T-helper 22 cell (primary cell): ENCODE data around the gene RAPGEFL1.
"Not testable (repeated sequence)": the region's sequence is repeated elsewhere in the genome, so short reads cannot be mapped to it uniquely, and the experiment has no call there.

Source experiments
- DNase-seq: peaks from one replicate; pipeline ENCODE4 v3.0.0-alpha.2; 2020; ENCODE audit warnings: low read depth

Gene RAPGEFL1

GRCh38 chr17:40174514-40174913, 2.8 kb upstream of the RAPGEFL1 start:
- no peak for DNase-seq

DNA sequence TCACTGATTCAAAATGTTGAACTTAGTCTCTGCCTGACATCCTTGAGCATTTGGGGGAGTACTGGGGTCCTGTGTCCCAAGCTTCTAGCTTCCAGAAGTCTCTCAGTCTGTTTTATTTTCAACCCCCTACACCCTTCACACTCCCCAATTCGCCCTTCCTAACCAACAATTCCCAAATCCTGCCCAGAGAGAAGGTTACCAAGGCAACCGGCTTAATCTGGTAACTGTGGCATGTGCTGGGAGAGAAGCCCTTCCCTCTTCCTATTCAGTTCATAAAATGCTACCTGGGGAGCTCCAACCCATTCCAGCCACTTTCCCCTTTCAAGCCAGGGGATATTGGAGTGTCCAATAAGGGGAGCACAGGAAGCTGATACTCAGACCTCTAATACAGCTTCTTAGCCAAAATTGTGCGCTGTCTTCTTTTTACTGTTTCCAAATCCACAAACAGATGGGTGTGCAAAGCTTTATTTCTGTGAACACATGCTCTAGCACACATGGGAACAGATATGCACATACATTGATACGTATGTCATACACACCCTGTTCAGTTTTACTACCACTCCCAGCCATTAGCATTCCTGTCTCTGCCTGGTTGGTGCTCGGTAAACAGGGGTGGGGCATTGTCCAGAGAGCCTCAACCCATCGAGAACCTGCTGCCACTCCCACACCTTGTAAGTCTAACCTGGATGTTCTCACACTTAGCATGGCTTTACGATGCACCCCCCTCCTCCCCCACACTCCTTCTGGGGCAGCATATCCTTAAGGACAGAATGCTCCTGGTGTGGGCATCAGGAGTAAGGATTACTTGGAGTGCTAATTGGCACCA, 1.1 kb upstream of the RAPGEFL1 start:
- no peak for DNase-seq

- DNase-seq = no peak
Measured at GRCh38 chr17:40176754-40177110, 538 bp upstream of the RAPGEFL1 start.

DNA sequence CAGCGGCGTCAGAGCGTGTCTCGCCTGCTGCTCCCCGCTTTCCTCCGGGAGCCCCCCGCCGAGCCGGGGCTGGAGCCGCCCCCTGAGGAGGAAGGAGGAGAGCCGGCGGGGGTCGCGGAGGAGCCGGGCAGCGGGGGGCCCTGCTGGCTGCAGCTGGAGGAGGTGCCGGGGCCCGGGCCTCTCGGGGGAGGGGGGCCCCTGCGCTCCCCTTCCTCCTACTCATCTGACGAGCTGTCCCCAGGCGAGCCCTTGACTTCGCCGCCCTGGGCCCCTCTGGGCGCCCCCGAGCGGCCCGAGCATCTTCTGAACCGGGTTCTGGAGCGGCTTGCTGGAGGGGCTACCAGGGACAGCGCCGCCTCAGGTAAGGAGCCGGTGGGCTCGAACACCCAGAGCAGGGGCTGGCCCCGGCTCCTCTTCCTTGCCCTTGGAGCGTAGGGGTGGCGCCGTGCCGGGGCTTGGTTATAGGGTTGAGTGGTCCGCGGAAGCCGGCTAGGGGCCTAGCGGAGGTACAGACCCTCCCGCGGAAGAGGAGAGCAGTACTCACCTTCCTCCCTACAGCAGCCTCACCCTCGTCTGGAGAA, 841 bp downstream of the RAPGEFL1 start:
- no peak for DNase-seq

DNA sequence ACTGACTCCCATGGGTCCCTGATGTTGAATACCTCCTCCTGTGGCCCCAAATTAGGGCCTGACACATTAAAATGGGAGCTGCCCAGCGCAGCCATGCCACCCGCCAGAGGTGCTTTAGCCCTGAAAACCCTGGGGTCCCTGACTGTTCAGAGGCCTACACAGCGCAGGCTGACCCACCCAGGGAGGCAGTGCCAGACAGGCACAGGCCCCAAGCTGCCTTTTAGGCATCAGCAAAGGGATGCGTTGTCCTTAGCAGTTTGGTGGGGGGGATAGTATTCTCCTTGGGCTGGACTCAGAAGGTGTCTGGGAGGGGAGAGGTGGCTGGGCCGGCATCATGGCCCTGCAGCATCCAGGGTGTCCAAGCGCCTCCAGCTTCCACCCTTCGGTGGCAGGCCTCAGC, 1.4 kb downstream of the RAPGEFL1 start:
- DNase-seq = no peak

DNA sequence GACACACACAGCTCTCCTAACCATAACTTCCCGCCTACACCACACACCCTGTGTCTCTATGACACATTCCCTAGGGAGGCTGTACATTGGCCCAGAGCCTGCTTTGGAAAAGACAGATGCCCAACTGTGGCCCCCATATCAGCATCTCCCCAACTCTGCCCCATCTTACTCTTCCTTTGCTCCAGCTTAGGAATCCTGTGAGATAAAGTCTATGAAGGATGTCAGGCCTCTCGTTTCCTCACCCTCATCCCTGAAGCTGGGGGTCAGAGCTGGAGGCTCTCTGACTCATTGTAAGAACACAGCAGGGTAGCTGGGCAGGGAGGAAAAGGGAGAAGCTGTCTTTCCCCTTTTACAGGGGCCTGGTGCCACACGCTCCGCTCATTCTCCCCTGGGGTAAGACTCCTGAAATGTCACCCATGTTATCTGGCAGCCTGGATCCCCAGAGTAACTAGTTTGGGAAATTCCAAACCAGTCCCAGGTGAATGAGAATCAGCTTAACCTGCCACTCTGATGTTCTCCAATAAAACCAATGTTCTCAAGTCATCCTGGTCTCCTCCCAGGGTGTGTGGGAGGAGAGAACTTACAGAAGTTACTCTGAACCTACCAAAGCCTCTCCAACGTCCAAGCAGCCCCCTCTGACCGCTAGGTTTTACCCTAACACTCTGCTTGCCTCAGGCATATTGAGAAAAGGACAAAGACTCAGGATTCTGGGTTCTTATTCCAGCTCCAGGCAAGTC, 2.8 kb downstream of the RAPGEFL1 start:
- DNase-seq = no peak

- DNase-seq = no peak
Measured at GRCh38 chr17:40180694-40181093, 3.4 kb downstream of the RAPGEFL1 start.

DNA sequence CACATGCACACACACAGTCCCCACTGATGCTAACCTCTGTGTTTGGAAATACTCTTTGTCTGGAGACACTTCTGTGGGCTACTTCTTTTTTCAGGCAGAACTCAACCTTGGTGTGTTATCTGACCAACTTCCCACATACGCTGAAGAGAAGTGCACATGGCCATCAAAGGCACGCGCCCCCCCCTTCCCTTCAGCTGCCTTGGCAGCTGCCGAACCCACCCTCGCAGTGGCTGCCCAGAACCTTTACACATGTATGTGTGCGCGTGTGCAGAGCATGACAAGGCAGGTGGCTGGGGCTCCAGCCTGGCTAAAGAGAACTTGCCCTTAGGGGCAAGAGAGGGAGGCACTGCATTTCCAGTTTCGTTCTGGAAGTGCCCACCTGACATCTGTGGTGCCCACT, 3.9 kb downstream of the RAPGEFL1 start:
- DNase-seq = no peak

- no peak for DNase-seq
Measured at GRCh38 chr17:40182606-40183005, 5.3 kb downstream of the RAPGEFL1 start.

DNA sequence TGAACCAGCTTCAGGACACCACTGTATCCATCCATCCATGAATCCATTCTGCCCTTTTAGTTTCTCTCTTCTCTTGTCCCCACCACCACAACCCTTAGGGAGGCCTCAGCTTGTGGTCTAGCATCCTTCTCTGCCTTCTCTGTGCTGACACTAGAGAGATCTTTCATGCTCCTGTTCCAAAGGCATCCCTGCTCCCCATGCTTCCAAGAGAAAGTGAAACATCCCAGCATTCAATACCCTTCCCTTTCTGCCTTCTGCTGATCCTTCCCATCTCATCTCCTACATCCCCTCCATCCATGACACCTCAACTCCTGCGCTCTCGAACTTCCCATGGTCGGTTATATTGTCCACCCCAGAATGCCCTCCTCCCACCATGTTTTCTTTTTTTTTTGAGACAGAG, 10.0 kb downstream of the RAPGEFL1 start:
- DNase-seq = no peak

GRCh38 chr17:40188694-40189093, 11.4 kb downstream of the RAPGEFL1 start:
- no peak for DNase-seq

DNA sequence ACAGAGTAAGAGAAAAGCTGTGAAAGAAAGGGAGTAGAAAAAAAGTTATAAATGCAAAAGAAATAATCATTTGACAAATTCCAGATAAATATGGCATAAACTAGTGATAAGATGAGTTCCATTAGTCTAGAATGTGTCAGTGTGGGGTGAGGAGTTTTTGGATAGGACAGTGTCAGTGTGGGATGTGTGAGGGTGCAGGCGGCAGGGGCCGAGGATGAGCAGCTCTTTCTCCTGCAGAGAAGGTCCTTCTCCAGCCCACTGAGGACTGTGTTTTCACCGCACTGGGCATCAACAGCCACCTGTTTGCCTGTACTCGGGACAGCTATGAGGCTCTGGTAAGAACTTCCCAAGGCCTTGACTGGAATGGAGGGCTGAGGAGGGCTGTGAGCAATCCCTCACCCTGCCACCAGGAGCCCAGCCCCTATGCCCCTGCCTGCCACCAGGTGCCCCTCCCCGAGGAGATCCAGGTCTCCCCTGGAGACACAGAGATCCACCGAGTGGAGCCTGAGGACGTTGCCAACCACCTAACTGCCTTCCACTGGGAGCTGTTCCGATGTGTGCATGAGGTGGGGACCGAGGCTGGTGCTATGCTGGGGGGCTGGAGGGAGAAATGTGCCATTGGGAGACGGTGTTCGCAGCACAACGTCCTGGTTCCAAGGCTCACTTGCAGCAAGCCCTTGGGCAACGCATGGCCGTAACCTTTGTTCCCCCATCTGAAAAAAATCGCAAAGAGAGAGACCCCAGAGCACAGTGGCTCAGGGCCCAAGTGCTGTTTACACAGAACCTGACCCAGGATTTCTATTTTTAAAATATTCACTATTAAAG, 13.1 kb downstream of the RAPGEFL1 start:
- DNase-seq = no peak

- DNase-seq = peak; percentile 32
Measured at GRCh38 chr17:40191237-40192208, 14.3 kb downstream of the RAPGEFL1 start.

DNA sequence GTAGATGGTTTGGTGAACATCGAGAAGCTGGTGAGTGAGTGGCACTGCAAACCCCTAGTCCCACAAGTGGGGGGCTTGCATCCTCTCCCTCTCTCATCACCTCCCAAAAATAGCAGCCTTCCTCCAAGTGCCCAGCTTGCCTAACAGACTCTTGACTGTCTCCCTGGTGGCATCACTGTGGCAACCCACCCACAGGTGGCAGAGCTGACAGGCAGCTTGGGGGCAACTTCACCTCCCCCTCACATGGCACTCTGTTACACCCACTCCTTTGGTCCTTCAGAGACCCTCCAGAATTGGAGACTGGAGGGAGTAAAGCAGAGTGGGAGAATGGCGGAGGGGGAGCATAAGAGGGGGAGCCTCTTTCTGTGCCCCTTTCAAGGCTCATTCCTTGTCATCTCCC, 15.7 kb downstream of the RAPGEFL1 start:
- no peak for DNase-seq

DNA sequence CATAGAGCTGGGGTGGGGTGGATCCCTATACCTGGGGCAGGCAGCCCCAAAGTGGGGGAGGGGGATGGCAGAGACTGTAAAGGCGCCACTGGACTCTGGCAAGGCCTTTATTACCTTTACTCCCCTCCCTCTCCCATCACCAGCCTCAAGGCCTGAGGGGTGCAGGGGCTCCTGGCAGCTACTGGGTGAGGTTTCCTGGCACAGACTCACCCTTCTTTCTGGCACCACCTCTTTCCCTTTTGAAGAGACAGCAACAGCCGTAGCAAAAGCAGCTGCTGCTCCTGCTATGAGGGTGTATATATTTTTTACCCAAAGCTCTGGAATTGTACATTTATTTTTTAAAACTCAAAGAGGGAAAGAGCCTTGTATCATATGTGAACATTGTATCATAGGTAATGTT, 17.6 kb downstream of the RAPGEFL1 start:
- no peak for DNase-seq

DNA sequence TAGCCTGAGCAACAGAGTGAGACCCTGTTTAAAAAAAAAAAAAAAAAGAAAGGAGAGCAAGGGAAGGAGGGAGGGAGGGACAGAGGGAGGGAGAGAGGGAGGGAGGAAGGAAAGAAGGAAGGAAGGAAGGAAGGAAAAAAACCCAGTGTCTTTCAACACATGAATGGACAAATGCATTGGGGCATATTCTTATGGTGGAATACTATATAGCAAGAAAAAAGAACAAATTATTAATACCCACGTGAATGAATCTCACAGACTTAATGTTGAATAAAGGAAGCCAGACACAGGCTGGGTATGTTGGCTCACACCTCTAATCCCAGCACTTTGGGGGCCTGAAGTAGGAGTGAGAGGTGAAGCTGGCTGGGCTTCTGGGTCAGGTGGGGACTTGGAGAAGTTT, 20.3 kb downstream of the RAPGEFL1 start:
- DNase-seq = no peak

GRCh38 chr17:40197965-40198456, 20.7 kb downstream of the RAPGEFL1 start:
- not testable (repeated sequence) for DNase-seq

GRCh38 chr17:40198576-40198975, 21.3 kb downstream of the RAPGEFL1 start:
- DNase-seq = no peak

GRCh38 chr17:40203131-40203530, 25.9 kb downstream of the RAPGEFL1 start:
- no peak for DNase-seq

DNA sequence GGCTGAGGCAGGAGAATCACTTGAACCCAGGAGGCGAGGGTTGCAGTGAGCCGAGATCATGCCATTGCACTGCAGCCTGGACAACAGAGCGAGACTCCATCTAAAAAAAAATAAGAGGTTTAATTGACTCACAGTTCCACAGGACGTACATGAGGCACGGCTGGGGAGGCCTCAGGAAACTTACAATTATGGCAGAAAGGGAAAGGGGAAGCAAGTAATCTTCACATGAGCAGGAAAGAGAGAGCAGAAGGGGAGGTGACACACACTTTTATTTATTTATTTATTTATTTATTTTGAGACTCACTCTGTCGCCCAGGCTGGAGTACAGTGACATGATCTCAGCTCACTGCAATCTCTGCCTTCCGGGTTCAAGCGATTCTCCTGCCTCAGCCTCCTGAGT, 28.9 kb downstream of the RAPGEFL1 start:
- DNase-seq = not testable (repeated sequence)
